ENCODE measurements around the gene OPHN1.

The OPHN1 gene

GRCh38 chrX:68443155-68443868, 10.0 kb upstream of the OPHN1 start:
- Histone ChIP-seq H3K9ac (ENCODE audit: low read length) (no peak overlapping the region), H3K27ac (ENCODE audit: low read length) (no peak overlapping the region), H3K4me3 (ENCODE audit: low read length) (no peak overlapping the region), H3K4me1 (ENCODE audit: control insufficient read depth, low read depth, low read length) (no peaks in the 10 kb centered on the region), H3K27me3 (ENCODE audit: control insufficient read depth, insufficient read depth, low read length) (no peaks in the 10 kb centered on the region), H3K36me3 (ENCODE audit: control insufficient read depth, low read depth, low read length) (no peaks in the 10 kb centered on the region), H3K9me3 (ENCODE audit: control insufficient read depth, low read depth, low read length) (peaks cover 18% of the 10 kb centered on the region)

- H3K27ac ChIP-seq (ENCODE audit: low read length) = no peak overlapping the region
- H3K9ac ChIP-seq (ENCODE audit: low read length) = no peak overlapping the region
- H3K4me3 ChIP-seq (ENCODE audit: low read length) = no peak overlapping the region
- no peaks in the 10 kb centered on the region for H3K4me1 ChIP-seq (ENCODE audit: control insufficient read depth, low read depth, low read length)
- H3K9me3 ChIP-seq (ENCODE audit: control insufficient read depth, low read depth, low read length) = peaks cover 19% of the 10 kb centered on the region
- no peaks in the 10 kb centered on the region for H3K36me3 ChIP-seq (ENCODE audit: control insufficient read depth, low read depth, low read length)
- H3K27me3 ChIP-seq (ENCODE audit: control insufficient read depth, insufficient read depth, low read length) = no peaks in the 10 kb centered on the region
Observed at GRCh38 chrX:68440940-68441339, 7.6 kb upstream of the OPHN1 start.

- H3K9me3 ChIP-seq (ENCODE audit: control insufficient read depth, low read depth, low read length) = peaks cover 19% of the 10 kb centered on the region
- H3K27me3 ChIP-seq (ENCODE audit: control insufficient read depth, insufficient read depth, low read length) = no peaks in the 10 kb centered on the region
- H3K27ac ChIP-seq (ENCODE audit: low read length) = no peak overlapping the region
- no peaks in the 10 kb centered on the region for H3K4me1 ChIP-seq (ENCODE audit: control insufficient read depth, low read depth, low read length)
- H3K4me3 ChIP-seq (ENCODE audit: low read length) = no peak overlapping the region
- H3K9ac ChIP-seq (ENCODE audit: low read length) = no peak overlapping the region
- H3K36me3 ChIP-seq (ENCODE audit: control insufficient read depth, low read depth, low read length) = no peaks in the 10 kb centered on the region
Observed at GRCh38 chrX:68440442-68440841, 7.1 kb upstream of the OPHN1 start.

- no peaks in the 10 kb centered on the region for H3K36me3 ChIP-seq (ENCODE audit: control insufficient read depth, low read depth, low read length)
- H3K27ac ChIP-seq (ENCODE audit: low read length) = no peak overlapping the region
- H3K4me1 ChIP-seq (ENCODE audit: control insufficient read depth, low read depth, low read length) = no peaks in the 10 kb centered on the region
- H3K4me3 ChIP-seq (ENCODE audit: low read length) = no peak overlapping the region
- no peak overlapping the region for H3K9ac ChIP-seq (ENCODE audit: low read length)
- peaks cover 21% of the 10 kb centered on the region for H3K9me3 ChIP-seq (ENCODE audit: control insufficient read depth, low read depth, low read length)
- H3K27me3 ChIP-seq (ENCODE audit: control insufficient read depth, insufficient read depth, low read length) = no peaks in the 10 kb centered on the region
Observed at GRCh38 chrX:68439341-68439740, 6.0 kb upstream of the OPHN1 start.

- Histone ChIP-seq H3K9me3 (ENCODE audit: control insufficient read depth, low read depth, low read length) (peaks cover 24% of the 10 kb centered on the region), H3K9ac (ENCODE audit: low read length) (no peak overlapping the region), H3K36me3 (ENCODE audit: control insufficient read depth, low read depth, low read length) (no peaks in the 10 kb centered on the region), H3K4me3 (ENCODE audit: low read length) (no peak overlapping the region), H3K4me1 (ENCODE audit: control insufficient read depth, low read depth, low read length) (no peaks in the 10 kb centered on the region), H3K27ac (ENCODE audit: low read length) (no peak overlapping the region), H3K27me3 (ENCODE audit: control insufficient read depth, insufficient read depth, low read length) (no peaks in the 10 kb centered on the region)
Observed at GRCh38 chrX:68438575-68438974, 5.3 kb upstream of the OPHN1 start.

- Histone ChIP-seq H3K4me3 (ENCODE audit: low read length) (peak overlapping the region; percentile 68), H3K4me1 (ENCODE audit: control insufficient read depth, low read depth, low read length) (no peaks in the 10 kb centered on the region), H3K27ac (ENCODE audit: low read length) (no peak overlapping the region), H3K27me3 (ENCODE audit: control insufficient read depth, insufficient read depth, low read length) (no peaks in the 10 kb centered on the region), H3K9ac (ENCODE audit: low read length) (peak overlapping the region; percentile 36), H3K9me3 (ENCODE audit: control insufficient read depth, low read depth, low read length) (peaks cover 12% of the 10 kb centered on the region), H3K36me3 (ENCODE audit: control insufficient read depth, low read depth, low read length) (no peaks in the 10 kb centered on the region)
Observed at GRCh38 chrX:68433981-68434299, 645 bp upstream of the OPHN1 start.

GRCh38 chrX:68432648-68433047, 647 bp downstream of the OPHN1 start:
- no peaks in the 10 kb centered on the region for H3K4me1 ChIP-seq (ENCODE audit: control insufficient read depth, low read depth, low read length)
- H3K4me3 ChIP-seq (ENCODE audit: low read length) = peak overlapping the region; percentile 68
- H3K9me3 ChIP-seq (ENCODE audit: control insufficient read depth, low read depth, low read length) = peaks cover 16% of the 10 kb centered on the region
- H3K36me3 ChIP-seq (ENCODE audit: control insufficient read depth, low read depth, low read length) = no peaks in the 10 kb centered on the region
- H3K27ac ChIP-seq (ENCODE audit: low read length) = no peak overlapping the region
- H3K27me3 ChIP-seq (ENCODE audit: control insufficient read depth, insufficient read depth, low read length) = no peaks in the 10 kb centered on the region
- peak overlapping the region; percentile 36 for H3K9ac ChIP-seq (ENCODE audit: low read length)

GRCh38 chrX:68431836-68432235, 1.5 kb downstream of the OPHN1 start:
- H3K36me3 ChIP-seq (ENCODE audit: control insufficient read depth, low read depth, low read length) = no peaks in the 10 kb centered on the region
- no peak overlapping the region for H3K27ac ChIP-seq (ENCODE audit: low read length)
- peak overlapping the region; percentile 68 for H3K4me3 ChIP-seq (ENCODE audit: low read length)
- H3K4me1 ChIP-seq (ENCODE audit: control insufficient read depth, low read depth, low read length) = no peaks in the 10 kb centered on the region
- no peaks in the 10 kb centered on the region for H3K27me3 ChIP-seq (ENCODE audit: control insufficient read depth, insufficient read depth, low read length)
- peaks cover 16% of the 10 kb centered on the region for H3K9me3 ChIP-seq (ENCODE audit: control insufficient read depth, low read depth, low read length)
- H3K9ac ChIP-seq (ENCODE audit: low read length) = no peak overlapping the region

GRCh38 chrX:68429216-68429615, 4.1 kb downstream of the OPHN1 start:
- Histone ChIP-seq H3K27me3 (ENCODE audit: control insufficient read depth, insufficient read depth, low read length) (no peaks in the 10 kb centered on the region), H3K4me1 (ENCODE audit: control insufficient read depth, low read depth, low read length) (no peaks in the 10 kb centered on the region), H3K36me3 (ENCODE audit: control insufficient read depth, low read depth, low read length) (no peaks in the 10 kb centered on the region), H3K9me3 (ENCODE audit: control insufficient read depth, low read depth, low read length) (peaks cover 12% of the 10 kb centered on the region), H3K9ac (ENCODE audit: low read length) (no peak overlapping the region), H3K4me3 (ENCODE audit: low read length) (no peak overlapping the region), H3K27ac (ENCODE audit: low read length) (no peak overlapping the region)

- H3K9me3 ChIP-seq (ENCODE audit: control insufficient read depth, low read depth, low read length) = peaks cover 10% of the 10 kb centered on the region
- no peak overlapping the region for H3K27ac ChIP-seq (ENCODE audit: low read length)
- H3K9ac ChIP-seq (ENCODE audit: low read length) = no peak overlapping the region
- H3K27me3 ChIP-seq (ENCODE audit: control insufficient read depth, insufficient read depth, low read length) = no peaks in the 10 kb centered on the region
- no peaks in the 10 kb centered on the region for H3K36me3 ChIP-seq (ENCODE audit: control insufficient read depth, low read depth, low read length)
- H3K4me1 ChIP-seq (ENCODE audit: control insufficient read depth, low read depth, low read length) = no peaks in the 10 kb centered on the region
- no peak overlapping the region for H3K4me3 ChIP-seq (ENCODE audit: low read length)
Observed at GRCh38 chrX:68428431-68428830, 4.9 kb downstream of the OPHN1 start.

GRCh38 chrX:68424719-68425118, 8.6 kb downstream of the OPHN1 start:
- Histone ChIP-seq H3K27me3 (ENCODE audit: control insufficient read depth, insufficient read depth, low read length) (no peaks in the 10 kb centered on the region), H3K4me1 (ENCODE audit: control insufficient read depth, low read depth, low read length) (no peaks in the 10 kb centered on the region), H3K4me3 (ENCODE audit: low read length) (no peak overlapping the region), H3K27ac (ENCODE audit: low read length) (no peak overlapping the region), H3K9ac (ENCODE audit: low read length) (no peak overlapping the region), H3K9me3 (ENCODE audit: control insufficient read depth, low read depth, low read length) (peaks cover 13% of the 10 kb centered on the region), H3K36me3 (ENCODE audit: control insufficient read depth, low read depth, low read length) (no peaks in the 10 kb centered on the region)

GRCh38 chrX:68422478-68422877, 10.8 kb downstream of the OPHN1 start:
- no peak overlapping the region for H3K27ac ChIP-seq (ENCODE audit: low read length)
- no peaks in the 10 kb centered on the region for H3K27me3 ChIP-seq (ENCODE audit: control insufficient read depth, insufficient read depth, low read length)
- H3K9me3 ChIP-seq (ENCODE audit: control insufficient read depth, low read depth, low read length) = peaks cover 3% of the 10 kb centered on the region
- no peak overlapping the region for H3K4me3 ChIP-seq (ENCODE audit: low read length)
- no peaks in the 10 kb centered on the region for H3K36me3 ChIP-seq (ENCODE audit: control insufficient read depth, low read depth, low read length)
- no peak overlapping the region for H3K9ac ChIP-seq (ENCODE audit: low read length)
- H3K4me1 ChIP-seq (ENCODE audit: control insufficient read depth, low read depth, low read length) = no peaks in the 10 kb centered on the region

Measured in iPS-18a (cell line).